HG03432 (cell line): Measurements from ENCODE around the gene CIAO2A.
"Not testable (repeated sequence)": the region's sequence is repeated elsewhere in the genome, so short reads cannot be mapped to it uniquely, and the experiment has no call there.

Experiments
- ATAC-seq: cut with Tn5 transposase; IDR thresholded peaks from one replicate; pipeline ENCODE4 v1.9.1; 2021; ENCODE audit warnings: mild to moderate bottlenecking, moderate library complexity; ENCODE audit not compliant: unreplicated experiment

Gene CIAO2A, protein sequence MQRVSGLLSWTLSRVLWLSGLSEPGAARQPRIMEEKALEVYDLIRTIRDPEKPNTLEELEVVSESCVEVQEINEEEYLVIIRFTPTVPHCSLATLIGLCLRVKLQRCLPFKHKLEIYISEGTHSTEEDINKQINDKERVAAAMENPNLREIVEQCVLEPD

DNA sequence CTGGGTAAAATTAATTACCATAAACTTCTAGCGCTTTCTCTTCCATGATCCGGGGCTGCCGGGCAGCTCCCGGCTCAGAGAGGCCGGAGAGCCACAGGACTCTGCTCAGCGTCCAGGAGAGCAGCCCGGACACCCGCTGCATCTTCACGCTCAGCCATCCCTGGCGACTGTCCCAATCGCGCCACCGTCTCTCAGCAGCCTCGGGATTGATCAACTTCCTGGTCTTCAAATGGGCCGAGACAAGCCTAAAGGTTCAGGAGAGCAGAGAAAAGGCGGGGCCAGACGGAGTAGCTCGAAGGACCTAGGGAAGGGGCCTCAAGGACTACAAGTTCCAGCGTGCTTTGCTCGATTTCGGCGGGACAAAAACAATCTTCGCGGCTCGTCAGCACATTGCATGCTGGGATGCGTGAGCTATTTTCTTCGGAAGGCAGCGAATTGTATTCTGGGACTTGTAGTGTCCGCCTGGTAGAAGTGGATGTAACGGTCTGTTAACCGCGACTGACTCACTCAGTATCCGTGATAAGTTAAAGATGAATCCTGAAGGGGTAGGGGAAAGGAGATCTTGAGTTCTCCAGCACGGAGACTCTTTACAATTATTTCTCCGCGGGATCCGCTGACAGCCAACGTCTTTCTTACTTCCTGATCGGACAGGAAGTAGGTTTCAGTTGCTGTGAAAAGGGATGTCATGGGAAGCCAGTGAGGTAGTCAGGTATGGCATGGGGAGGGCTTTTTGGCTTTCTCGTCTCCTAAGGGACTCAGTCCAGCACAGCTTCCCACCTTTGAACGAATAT is at the start of gene CIAO2A:
Gene CIAO2A (minus strand): TSS at position 212 of the 791 bp plus-strand sequence. CDS start 70 bp downstream, at position 142.
- ATAC-seq = peak; percentile 62

DNA sequence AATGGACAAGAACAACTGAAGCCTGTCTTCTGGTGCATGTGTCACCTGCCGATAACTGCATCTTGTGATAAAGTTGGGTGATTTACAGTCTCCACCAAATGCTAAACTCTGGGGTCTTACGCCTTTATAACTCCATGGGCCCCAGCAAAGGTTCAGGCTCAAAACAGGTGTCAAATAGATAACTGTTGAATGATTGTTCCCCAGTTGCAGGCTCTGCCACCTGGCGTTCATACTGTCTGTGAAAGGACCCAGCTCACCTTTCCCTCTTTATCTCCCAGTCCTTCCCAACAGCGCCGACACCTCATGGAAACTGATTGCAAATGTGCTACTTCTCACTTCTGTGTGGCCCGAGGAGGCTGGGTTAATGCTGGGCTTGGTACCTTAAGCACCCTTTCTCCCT is 49.6 kb upstream of the CIAO2A start:
- no peak for ATAC-seq

DNA sequence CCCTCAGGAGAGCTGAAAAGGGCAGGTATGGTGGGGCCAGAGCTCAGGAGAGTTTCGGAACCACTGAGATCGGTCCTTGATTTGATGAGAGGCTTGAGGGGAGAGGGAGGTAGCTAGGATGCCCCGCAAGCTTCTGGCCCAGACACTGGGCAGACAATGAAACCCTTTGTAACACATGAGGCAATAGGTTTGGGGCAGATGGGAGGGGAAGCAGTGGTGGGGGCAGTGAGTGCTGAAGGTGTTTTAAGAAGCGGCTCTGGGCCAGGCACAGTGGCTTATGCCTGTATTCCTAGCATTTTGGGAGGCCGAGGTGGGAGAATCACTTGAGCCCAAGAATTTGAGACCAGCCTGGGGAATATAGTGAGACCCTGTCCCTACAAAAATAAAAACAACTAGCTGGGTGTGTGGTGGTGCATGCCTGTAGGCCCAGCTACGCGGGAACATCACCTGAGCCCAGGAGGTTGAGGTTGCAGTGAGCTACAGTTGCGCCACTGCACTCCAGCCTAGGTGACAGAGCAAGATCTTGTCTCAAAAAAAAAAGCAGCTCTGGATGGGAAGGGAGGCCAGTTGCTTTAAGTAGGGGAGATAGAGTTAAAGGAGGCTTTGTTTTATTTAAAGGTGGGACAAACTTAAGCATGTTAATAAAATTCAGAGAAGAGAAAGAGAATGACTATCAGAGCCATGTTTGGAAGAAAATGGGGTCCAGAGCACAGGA is 48.3 kb upstream of the CIAO2A start:
- no peak for ATAC-seq

DNA sequence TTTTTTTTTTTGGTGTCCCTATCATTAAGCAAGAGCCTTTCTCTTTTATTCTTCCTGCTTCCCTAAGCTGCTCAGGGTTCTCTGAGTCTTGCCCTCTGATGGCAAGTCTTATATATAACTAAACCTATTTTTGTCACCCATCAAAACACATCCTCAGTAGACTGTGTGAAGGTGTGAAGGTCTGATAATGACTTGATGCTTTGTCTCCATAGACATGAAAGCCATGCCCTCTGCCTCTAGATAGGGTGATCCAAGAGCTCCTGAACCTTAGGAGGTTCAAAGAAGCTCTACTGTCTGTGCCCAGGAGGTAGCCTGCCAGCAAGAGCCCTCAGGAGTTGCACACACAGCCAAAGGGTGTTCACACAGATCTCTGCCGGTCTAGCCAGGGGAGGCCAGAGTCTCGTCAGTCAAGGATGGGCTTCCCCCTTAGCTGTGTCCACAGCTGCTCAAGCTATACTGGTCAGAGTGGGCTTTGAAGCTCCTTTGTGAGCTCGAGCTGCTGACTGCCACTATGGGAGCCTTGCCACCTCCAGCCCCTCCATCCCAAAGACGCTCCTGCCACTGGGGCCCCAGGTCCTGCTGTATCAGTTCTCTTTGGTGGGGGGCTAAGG is 44.8 kb upstream of the CIAO2A start:
- ATAC-seq = no peak

DNA sequence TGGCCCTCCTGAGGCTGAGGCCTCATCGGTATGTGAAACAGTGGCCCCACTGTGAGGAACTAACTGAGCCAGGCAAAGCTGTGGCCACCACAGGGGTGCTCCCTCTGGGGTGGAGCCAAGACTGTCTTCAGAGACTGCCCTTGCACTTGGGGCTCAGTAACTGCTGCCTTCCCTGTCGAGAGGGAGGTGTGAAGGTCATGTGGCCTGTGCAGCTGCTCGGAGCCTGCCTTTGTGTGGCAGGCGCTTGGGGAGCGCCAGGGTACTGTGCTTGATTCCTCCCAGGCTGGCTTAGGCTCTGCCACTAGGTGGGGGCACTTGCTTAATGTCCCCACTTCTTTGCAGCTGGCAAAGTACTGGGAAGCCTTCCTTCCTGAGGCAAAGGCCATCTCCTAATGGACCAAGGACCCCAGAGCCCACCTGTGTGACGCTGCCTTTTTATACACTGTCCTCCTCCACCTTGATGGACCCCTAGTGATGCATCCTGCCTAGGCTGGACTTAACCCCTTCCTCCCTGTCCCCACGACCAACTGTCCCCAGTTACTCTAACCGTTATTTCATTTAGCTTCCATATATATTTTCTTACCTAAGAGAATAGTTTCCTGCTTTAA is 43.7 kb upstream of the CIAO2A start:
- ATAC-seq = no peak

DNA sequence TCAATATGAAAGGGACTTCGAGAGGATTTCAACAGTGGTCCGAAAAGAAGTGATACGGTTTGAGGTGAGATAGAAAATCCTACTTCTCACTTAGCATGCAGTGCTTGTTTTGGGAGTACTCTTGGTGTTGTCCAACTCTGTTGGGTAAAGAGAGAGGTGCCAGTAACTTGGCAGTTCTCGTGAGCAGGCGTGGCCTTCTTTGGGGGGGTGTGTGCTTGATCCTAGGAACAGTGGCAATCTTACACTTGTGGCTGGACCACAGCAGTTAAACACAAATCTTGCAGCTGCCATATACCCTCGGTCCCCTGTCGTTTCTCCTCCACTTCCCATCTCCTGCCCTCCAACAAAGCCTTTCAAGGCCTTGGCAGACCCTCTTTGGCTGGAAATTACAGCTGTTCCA is 42.7 kb upstream of the CIAO2A start:
- ATAC-seq = no peak

DNA sequence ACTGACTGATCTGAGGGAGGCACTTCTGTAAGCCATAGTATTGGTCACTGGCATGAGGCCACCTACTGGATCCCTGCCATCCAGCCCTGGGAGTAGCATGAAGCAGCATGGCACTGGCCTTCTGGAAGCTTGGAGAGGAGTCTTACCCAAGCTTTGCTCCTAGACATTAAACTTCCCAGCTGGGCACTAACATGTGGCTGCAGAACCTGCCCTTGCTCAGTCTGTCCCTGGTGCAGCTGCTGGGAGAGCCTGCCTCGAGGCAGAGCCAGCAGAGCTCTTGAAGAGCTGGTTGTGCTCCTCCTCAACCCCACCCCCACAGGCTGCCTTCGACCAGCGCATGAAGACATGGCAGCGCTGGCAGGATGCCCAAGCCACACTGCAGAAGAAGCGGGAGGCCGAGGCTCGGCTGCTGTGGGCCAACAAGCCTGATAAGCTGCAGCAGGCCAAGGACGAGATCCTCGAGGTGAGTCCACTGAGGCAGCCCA is 40.7 kb upstream of the CIAO2A start:
- no peak for ATAC-seq

DNA sequence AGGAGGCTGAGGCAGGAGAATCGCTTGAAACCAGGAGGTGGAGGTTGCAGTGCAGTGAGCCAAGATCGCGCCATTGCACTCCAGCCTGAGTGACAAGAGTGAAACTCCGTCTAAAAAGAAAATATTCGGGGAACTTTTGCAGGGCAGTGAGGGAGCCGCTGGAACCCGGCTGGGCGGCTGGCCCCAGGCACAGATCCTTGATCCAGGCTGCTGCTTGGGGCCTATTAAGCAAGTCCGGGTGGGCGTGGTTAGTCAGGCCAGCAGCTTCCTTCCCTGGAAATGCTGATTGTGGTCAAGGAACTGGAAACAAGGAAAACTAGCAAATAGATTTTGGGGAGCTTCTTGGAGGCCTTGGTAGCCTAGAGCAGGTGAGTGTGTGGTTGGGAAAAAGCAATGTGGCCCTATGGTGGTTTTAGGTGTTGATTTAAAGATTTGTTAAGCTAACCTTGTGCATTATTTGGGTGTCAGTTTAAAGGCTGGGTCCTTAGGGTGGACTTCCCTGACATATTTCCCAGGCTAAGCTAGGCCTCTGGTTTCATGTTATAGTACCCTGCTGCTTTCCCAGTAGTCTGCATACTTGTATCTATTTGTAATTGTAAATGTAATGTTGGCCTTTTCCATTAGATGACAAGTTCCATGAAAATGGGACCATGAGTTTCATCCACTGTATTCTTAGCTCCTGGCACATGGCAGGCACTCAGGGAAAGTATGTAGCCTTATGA is 40.1 kb upstream of the CIAO2A start:
- no peak for ATAC-seq

DNA sequence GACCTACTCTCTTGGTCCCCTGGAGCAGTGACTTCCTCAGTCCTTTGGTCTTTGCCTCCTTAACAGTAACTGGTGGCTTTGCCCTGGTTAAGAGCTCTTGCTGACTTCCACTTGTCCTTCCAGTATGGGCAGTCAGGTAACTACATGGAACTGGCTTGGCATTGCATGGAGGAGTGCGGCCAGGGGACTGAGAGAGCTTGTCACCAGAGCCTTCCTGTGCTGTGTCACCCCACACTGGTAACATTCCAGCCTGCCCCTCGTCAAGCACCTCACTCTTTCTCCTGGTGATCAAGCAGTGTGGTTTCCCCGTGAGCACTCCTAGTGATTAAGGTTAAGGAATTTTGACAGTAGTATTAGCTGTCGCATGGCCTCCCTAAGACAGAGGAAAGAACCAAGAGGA is 38.6 kb upstream of the CIAO2A start:
- ATAC-seq = no peak

DNA sequence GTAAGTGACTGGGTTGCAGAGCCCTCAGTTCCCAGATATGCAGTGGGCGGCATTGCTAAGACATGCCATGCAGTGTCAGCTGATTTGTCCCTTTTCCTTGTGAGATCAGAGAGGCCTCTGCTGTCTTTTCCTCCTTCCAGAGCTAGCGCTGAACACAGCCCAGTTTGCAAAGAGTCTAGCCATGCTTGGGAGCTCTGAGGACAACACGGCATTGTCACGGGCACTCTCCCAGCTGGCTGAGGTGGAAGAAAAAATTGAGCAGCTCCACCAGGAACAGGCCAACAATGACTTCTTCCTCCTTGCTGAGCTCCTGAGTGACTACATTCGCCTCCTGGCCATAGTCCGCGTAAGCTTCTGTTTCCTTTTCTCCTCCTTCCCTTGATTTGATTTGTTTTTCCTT is 37.9 kb upstream of the CIAO2A start:
- no peak for ATAC-seq

DNA sequence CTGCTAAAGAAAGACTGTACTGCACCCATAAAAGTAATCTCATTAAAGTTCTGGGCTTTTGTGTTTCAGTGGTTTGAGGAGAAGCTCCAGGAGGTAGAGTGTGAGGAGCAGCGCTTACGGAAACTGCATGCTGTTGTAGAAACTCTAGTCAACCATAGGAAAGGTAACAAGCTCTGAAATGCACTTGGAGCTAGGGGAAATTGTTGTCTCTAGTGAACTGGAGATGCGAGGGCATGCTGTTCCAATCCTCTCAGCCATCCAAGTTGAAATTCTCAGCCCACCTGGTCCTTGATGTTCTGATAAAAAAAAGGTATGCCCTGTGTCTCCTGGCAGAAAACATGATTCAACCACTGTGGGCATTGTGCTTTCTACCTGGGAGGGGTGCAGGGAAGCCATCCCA is 36.5 kb upstream of the CIAO2A start:
- ATAC-seq = no peak

DNA sequence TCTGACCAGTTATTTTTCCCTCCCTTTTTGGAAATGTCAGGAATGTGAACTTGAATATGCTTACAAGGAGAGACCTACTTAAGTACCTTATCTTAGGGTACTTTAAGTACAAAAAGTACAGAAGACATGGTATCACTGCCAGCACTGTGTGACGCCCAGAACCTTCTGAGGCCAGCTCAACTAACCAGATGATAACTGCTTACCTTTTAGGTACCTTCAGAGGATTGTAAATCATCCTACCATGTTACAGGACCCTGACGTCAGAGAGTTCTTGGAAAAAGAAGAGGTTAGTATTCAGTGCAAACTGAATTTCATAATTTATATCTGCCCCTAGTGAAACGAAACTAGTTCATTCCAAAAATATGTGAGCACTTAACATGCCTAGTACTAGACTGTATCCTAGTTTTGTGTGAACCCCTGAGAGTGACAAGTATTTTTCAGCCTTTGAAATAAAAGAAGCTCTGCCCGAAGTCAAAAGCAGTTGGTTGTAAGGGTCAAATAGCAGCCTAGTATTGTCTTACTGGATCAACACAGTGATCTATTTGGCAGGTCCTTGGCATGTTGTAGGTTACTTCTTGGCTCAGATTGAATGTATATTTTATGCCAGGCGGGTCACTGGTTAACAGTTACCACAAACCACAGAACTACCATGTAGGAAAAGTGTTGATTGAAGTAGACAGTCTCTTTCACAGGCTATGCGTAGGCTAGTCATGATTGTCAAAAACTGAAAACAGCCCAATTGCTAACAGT is 34.1 kb upstream of the CIAO2A start:
- no peak for ATAC-seq

DNA sequence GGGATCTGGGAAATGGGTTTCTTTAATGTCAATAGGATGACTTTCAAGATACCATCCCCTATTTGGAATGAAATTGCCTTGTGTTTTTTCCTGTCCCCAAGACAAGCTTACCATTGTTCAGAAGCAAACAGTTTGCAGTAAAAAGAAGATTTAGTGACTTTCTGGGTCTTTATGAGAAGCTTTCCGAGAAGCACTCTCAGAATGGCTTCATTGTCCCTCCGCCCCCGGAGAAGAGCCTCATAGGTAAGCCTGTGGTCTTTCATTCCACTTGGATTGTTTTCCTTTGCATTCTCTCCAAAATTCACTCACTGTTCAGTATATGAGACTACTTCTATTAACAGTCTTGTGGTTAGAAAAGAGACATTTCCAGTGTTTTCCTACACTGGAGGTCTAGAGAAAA is 32.3 kb upstream of the CIAO2A start:
- no peak for ATAC-seq

DNA sequence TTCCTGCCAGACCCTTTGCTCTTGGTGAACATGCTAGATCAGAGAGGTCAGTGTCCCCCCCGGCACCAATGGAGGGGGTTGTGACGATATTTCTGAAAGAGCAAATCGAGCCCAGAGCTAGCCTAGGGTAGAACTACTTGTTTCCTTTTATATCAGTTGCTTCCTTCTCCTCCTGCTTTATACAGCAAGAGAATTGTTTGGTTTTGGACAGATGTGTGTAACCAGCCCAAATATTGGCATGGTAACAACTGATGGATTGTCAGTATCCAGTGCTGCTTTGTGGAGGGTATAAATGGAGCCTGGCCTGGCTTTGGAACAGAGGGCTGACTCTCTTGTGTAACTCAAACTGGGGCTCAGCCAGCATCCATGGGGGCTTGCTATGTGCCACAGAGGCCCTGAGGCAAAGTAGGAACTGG is 29.3 kb upstream of the CIAO2A start:
- ATAC-seq = no peak

DNA sequence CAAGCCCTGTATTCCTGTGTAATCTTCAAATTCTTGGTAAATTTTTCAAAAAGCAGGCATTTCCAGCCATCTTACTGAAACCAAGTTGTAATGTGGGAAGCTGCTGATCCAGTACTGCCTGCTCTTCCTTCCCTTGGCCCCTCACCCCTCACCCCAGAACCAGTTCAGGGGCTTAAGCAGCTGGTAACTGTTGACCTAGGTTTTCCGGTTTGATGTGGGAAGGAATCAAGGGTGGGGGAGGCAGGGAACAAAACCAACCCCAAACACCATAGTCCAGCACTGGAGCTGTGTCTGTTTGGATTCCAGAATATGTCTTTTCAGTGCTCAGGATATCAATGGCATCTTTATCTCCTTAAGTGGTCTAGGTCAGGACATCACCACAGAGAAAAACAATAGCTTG is 28.8 kb upstream of the CIAO2A start:
- no peak for ATAC-seq

DNA sequence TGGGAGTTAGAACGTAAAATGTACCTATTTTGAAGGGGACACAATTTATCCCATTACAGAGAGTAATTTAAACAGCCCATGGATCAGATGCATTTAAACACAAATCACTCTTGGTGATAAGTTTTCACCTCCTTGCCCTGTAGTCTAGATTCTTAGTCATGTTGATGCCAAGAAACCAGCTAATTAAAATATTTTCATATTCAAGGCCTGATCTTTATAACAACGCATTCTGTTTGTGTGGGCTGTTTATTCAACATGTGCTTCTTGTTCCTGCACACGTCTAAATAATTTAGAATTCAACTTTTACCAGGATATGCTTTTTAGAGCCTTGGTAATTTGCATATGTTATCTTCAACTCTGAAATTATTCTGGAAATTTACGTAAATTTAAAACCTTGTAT is 28.0 kb upstream of the CIAO2A start:
- ATAC-seq = no peak

DNA sequence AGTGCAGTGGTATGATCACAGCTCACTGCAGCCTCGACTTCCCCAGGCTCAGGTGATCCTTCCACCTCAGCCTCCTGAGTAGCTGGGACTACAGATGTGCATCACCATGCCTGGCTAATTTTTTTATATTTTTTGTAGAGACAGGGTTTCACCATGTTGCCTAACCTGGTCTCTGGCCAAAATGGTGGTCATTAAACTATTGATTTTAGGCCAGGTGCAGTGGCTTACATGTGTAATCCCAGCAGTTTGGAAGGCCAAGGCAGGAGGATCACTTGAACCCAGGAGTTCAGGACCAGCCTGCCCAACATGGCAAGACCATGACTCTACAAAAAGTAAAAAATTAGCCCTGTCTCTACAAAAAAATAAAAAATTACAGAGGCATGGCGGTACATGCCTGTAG is 26.7 kb upstream of the CIAO2A start:
- ATAC-seq = not testable (repeated sequence)

DNA sequence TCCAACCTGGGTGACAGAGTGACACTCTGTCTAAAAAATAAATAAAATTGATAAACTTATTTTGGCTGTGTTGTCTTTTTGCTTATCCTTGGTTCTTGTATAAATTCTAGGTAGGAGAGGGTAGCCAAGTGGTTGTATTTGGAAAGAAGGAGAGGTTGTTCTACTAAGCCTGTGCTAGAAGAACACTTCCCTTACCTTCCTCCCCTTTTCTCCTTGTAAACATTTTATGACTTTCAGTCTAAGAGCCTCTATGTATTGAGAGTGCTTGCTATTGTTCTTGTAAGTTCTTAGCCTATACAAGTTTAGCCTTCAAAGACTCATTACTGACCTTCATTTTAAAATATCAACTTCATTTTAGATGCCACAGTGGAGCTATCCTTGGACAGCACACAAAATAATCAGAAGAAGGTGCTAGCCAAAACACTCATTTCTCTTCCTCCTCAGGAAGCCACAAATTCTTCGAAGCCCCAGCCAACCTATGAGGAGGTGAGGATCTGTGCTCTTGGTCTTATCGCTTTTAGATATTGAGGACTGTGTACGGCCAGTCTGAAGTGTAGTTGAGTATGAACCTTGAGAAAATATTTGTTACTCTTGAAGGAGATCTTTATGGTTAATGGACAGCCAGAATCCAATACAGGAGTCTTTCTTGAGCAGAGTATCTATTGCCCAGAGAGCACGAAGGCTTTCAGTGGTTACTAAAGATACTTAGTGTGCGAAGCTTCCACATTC is 24.3 kb upstream of the CIAO2A start:
- no peak for ATAC-seq

DNA sequence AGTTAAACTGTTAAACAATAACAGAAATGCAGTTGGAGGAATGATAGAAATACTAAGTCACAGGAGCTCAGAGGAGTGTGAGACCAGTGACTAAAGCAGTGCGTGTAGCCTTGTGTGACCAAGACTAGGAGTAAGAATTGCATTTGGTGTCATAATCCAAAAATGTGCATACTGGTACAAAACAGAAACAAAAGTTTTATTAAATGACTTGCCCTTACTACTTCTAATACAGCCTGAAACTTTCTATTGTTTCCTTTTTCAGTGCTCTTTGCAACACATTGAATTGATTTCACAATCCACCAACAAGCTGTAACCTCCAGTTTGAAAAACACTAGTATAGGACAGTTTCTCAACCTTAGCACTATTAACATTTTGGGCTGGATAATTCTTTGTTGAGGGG is 19.3 kb upstream of the CIAO2A start:
- ATAC-seq = peak; percentile 37
